ENCODE results near the gene GSTP1.

GRCh38 chr11:67630228-67630942 lies 46.8 kb downstream of the GSTP1 start:
- peak; percentile 64 to 91 (median 85) for TF ChIP-seq CTCF (optimal IDR thresholded peaks at IDR 0.05 in 1 of 3, IDR thresholded peaks at IDR 0.05 in 1 of 3, conservative IDR thresholded peaks at IDR 0.05 in 1 of 3; ENCODE audit: extremely low read depth in 1 of 3, insufficient read depth in 2 of 3, low read length in 3 of 3)
- no peak for TF ChIP-seq EZH2 (IDR thresholded peaks at IDR 0.05; ENCODE audit: low read length)

Measured in keratinocyte (primary cell).